Activated naive CD4-positive, alpha-beta T cell treated with anti-CD3 and anti-CD28 coated beads, Interleukin-2, amount 50 U/mL, for 72 hours (primary cell): Measurements from ENCODE around the gene NOTCH2. TPM values are rescaled to one million over a fixed set of nuclear protein-coding genes. Genes with fewer than 3 reads are reported as not detected.
A peak's percentile ranks its signal among the peaks of the same experiment; 100 is the strongest.
"Not testable (repeated sequence)": the region's sequence is repeated elsewhere in the genome, so short reads cannot be mapped to it uniquely, and the experiment has no call there.

Experiments used
- ATAC-seq, 2 donors: fragments of 150-1000 bp; cut with Tn5 transposase; 2 replicates each; pipeline ENCODE4 v1.10.0; 2021; ENCODE audit warnings: mild to moderate bottlenecking in 2 of 2, moderate library complexity in 2 of 2
- DNase-seq, 2 donors: peaks; one replicate each; pipeline ENCODE4 v3.0.0; 2021 to 2022; ENCODE audit warnings: low spot score in 2 of 2
- H3K27ac Mint-ChIP-seq, 2 donors: one replicate each; pipeline ENCODE4 v1.8.0; 2022; ENCODE audit warnings: mild to moderate bottlenecking in 2 of 2, mixed read lengths in 2 of 2
- H3K36me3 Mint-ChIP-seq, 2 donors: one replicate each; pipeline ENCODE4 v1.8.0; 2022; ENCODE audit warnings: mixed read lengths in 2 of 2
- H3K9me3 Mint-ChIP-seq, 2 donors: one replicate each; pipeline ENCODE4 v1.8.0; 2022; ENCODE audit warnings: mixed read lengths in 2 of 2
- total RNA-seq, 2 donors: library from RNA; stranded (reverse); gene quantifications; one replicate each; pipeline ENCODE4 v1.2.3, GENCODE V29; 2022

NOTCH2 gene
- total RNA-seq, 2 donors from 2014 or later, result 42.6 to 79.6 TPM

- Mint-ChIP-seq H3K36me3 (peaks cover 15 to 22% of the 10 kb centered on the region in 2 donors), H3K27ac (peak overlapping the region; percentile 80 to 94), H3K9me3 (no peaks in the 10 kb centered on the region)
- DNase-seq (peak in 1 of 2 donors; percentile 11), ATAC-seq (peak; percentile 54 to 80)
Measured at GRCh38 chr1:119987112-119987511, 82.3 kb downstream of the NOTCH2 start.

GRCh38 chr1:119986007-119986497 lies 83.4 kb downstream of the NOTCH2 start:
- ATAC-seq (no peak), DNase-seq (no peak)
- H3K9me3 Mint-ChIP-seq, result no peaks in the 10 kb centered on the region
- no peak overlapping the region for H3K27ac Mint-ChIP-seq
- peaks cover 15 to 22% of the 10 kb centered on the region in 2 donors for H3K36me3 Mint-ChIP-seq

- no peaks in the 10 kb centered on the region for H3K9me3 Mint-ChIP-seq
- ATAC-seq, result no peak
- peaks cover 15 to 22% of the 10 kb centered on the region in 2 donors for H3K36me3 Mint-ChIP-seq
- no peak overlapping the region for H3K27ac Mint-ChIP-seq
- no peak for DNase-seq
Measured at GRCh38 chr1:119984771-119985170, 84.7 kb downstream of the NOTCH2 start.

DNA sequence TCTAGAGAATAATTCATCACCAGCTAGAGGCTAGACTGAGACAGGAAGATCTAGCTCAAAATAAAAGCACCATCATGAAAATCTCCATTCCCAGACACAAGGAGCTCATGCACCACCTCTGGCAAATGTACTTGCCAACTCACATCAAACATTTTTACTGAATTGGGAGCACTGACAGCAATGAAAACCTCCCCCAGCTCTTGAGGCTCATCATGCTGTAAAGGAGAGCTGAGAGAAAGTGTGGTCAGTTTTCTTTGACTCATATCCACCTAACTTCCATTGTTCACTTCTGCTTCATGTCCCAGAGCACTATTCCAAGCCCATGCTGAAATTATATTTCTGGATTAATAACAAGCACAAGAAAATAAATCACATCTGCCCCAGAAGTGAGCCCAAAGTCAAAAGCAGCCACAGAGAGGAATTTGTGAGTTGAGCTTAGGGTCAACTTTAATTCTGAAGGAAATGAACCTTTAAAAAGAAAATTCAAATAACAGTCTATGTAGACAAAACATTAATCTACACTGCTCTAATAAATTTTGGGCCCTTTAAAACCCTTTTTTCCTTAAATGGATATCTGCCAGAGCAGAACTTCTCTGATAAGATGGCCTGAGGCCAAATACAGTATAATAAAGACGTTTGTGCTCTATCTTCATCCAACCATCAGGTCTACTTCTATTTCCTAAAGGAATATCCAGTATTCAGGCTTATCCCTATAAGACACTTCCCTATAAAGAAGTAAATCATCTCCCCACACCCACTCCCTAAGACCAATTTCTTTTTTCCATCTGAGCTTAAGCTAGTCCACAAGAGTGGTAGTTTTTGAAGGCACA lies 87.3 kb downstream of the NOTCH2 start:
- Mint-ChIP-seq H3K36me3 (peaks cover 15 to 22% of the 10 kb centered on the region in 2 donors), H3K9me3 (no peaks in the 10 kb centered on the region), H3K27ac (peak overlapping the region in 1 of 2 donors; percentile 61)
- DNase-seq (no peak), ATAC-seq (peak in 1 of 2 donors; percentile 34)

DNA sequence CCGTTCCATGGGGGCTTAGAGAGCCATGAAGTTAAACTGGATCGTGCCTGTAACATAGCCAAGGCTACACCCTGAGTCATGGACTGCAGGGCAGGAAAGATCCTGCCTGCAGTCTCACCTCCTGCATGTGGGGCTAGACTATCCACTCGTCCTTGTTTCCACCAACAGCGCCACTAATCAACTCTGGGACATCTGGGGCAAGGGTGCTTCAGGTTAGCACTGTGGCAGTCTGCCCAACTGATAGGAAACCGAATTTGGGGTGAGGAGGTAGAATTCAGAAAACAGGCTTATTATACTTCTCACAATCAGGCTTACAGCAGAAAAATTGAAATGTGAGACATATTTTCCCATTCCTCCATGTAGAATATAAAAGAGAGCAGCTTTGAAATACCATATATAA lies 88.0 kb downstream of the NOTCH2 start:
- Mint-ChIP-seq H3K36me3 (peaks cover 10 to 15% of the 10 kb centered on the region in 2 donors), H3K27ac (no peak overlapping the region), H3K9me3 (no peaks in the 10 kb centered on the region)
- ATAC-seq (no peak), DNase-seq (no peak)

GRCh38 chr1:119978018-119978505 lies 91.4 kb downstream of the NOTCH2 start:
- H3K36me3 Mint-ChIP-seq, result peaks cover 0 to 7% of the 10 kb centered on the region in 2 donors
- H3K9me3 Mint-ChIP-seq, result no peaks in the 10 kb centered on the region
- DNase-seq, result no peak
- no peak for ATAC-seq
- H3K27ac Mint-ChIP-seq, result peak overlapping the region in 1 of 2 donors; percentile 2

- not testable (repeated sequence) for DNase-seq, H3K9me3 Mint-ChIP-seq, ATAC-seq, H3K27ac Mint-ChIP-seq, H3K36me3 Mint-ChIP-seq
Measured at GRCh38 chr1:119977113-119977736, 92.2 kb downstream of the NOTCH2 start.

- DNase-seq, ATAC-seq, H3K27ac Mint-ChIP-seq, H3K9me3 Mint-ChIP-seq, H3K36me3 Mint-ChIP-seq: not testable (repeated sequence)
Measured at GRCh38 chr1:119975582-119976254, 93.7 kb downstream of the NOTCH2 start.

DNA sequence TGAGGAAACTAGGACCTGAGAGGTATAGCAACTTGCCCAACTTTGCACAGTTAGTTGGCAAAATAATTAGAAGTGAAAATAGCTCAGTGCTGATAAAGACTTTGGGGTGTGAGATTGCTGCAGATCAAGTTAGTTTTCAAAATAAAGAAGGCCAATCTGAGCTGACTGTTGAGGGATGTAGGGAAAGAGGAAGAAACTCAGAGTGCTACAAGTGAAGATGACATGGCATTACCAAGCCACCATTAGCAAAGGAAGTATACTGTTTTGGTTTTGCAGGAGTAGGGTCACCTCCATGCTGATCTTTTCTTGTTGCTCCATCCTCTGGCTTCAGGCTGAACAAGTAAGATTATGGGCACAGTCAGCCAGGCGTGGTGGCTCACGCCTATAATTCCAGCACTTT lies 94.5 kb downstream of the NOTCH2 start:
- peaks cover 4 to 7% of the 10 kb centered on the region in 2 donors for H3K36me3 Mint-ChIP-seq
- no peak for DNase-seq
- no peak overlapping the region for H3K27ac Mint-ChIP-seq
- H3K9me3 Mint-ChIP-seq, result no peaks in the 10 kb centered on the region
- ATAC-seq, result no peak

DNA sequence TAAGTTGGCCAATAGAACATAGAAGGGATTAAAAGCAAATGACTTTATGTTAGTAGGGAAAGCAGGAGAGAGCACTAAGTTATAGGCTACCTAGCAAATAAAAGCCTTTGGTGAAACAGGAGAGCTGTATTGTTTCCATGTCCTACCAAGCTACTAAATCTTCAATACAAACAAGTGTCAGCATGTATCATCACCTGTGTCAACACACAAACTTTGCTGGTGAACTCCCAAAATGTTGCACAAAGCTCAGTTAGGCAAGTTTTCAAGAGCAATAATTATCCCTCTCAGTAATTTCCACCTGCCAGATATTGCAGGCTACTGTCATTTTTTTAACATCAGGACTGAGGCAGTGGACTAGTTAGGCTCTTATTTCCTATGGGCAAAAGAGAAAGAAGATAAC lies 95.4 kb downstream of the NOTCH2 start:
- DNase-seq (no peak), ATAC-seq (no peak)
- peaks cover 4 to 7% of the 10 kb centered on the region in 2 donors for H3K36me3 Mint-ChIP-seq
- H3K9me3 Mint-ChIP-seq, result no peaks in the 10 kb centered on the region
- no peak overlapping the region for H3K27ac Mint-ChIP-seq

DNA sequence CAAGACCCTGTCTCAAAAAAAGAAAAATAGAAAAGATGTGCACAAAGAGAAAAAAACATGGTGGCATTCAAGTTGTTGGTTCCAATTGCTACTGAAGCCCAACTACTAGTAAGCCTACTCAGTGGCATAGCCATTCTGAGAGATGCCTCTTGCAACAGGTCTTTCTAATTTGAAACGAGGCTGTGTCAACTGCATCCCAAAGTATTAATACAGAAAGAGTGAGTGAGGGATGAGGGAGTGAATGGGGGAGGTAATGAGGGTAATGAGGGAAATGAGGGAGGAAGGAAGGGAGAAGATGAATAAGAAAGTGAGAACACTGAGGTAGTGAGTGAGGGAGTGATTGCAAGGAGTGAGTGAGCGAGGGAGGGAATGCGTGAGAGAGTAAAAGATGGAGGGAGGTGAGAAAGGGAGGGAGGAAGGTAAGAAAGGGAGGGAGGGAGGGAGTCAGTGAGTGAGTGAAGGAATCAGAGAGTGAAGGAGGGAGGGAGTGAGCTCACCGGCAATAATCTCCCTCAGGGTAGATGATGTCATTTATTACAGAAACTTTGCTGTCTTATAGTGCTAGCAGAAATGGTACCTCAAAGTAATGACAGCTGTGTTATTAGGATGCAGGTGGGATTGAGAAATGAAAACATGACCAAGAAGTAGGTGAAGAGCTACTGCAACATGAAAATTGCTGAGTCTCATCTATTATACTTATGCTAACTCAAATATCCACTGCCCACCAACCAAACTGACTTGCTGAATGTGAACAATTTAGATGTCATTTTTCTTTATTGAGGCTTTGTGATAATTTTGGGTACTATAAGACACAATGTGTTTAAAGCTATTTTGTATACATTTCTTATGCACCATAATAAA lies 97.5 kb downstream of the NOTCH2 start:
- no peaks in the 10 kb centered on the region for H3K9me3 Mint-ChIP-seq
- no peak overlapping the region for H3K27ac Mint-ChIP-seq
- ATAC-seq, result no peak
- no peak for DNase-seq
- peaks cover 4 to 14% of the 10 kb centered on the region in 2 donors for H3K36me3 Mint-ChIP-seq

DNA sequence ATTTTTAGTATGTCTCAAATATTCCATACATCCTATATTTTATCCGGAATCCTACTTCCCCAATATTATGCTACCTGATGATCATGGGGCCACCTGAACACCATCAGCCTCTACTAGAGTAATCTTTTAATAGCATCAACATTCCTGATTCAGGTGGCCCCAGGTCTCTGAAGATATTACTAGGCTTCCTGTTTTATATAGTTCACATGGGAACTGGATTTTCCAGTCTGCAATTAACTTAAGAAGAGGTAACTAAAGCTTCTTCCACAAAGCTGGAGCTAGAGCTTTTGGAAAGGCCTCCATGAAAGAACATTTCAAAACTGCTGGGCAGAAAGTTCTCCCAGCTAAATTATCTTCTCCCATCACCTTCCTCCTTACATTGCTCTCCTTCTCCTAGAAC lies 100.9 kb downstream of the NOTCH2 start:
- H3K36me3 Mint-ChIP-seq, result peaks cover 11 to 21% of the 10 kb centered on the region in 2 donors
- H3K27ac Mint-ChIP-seq, result no peak overlapping the region
- H3K9me3 Mint-ChIP-seq, result no peaks in the 10 kb centered on the region
- DNase-seq (no peak), ATAC-seq (no peak)

DNA sequence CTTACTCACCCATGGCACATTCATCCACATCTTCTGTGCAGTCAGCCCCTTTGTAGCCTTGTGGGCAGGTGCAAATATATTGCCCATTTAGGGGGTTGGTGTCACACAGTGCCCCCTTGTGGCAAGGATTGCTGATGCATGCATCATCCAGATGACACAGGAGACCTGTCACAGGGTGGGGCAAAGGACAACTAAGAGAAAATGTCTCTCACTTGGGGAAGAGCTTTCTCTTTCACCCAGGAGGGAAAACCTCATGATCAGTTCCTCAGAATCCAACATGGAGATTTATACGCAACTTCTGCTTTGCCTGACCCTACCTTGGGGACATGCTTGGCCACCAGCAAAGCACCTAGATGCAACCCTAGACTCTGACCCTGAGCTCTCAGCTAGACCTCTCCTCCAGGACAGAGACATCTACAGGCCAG lies 101.4 kb downstream of the NOTCH2 start:
- Mint-ChIP-seq H3K36me3 (peaks cover 11 to 21% of the 10 kb centered on the region in 2 donors), H3K9me3 (no peaks in the 10 kb centered on the region), H3K27ac (peak overlapping the region in 1 of 2 donors; percentile 93)
- ATAC-seq (peak; percentile 93 to 95), DNase-seq (peak; percentile 62 to 81)

DNA sequence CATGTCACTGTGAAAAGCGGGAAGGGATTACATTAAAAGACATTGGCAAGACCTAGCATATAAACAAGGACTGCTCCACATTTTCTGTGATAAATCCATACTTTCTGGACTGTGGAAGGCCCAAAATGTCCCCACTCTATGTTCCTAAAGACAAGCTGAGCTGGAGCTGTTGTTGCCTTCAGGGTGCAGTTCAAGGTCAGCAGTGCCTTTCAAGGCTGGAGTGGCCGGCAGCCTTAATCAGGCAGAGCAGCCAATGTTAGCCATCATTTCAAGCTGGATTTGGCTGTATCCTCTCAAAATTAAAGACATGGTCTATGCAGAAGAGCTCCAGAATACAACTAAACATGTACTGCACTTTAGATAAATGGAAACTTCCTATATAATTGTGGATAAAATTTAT lies 102.8 kb downstream of the NOTCH2 start:
- peaks cover 18 to 21% of the 10 kb centered on the region in 2 donors for H3K36me3 Mint-ChIP-seq
- no peak overlapping the region for H3K27ac Mint-ChIP-seq
- DNase-seq (no peak), ATAC-seq (no peak)
- no peaks in the 10 kb centered on the region for H3K9me3 Mint-ChIP-seq

DNA sequence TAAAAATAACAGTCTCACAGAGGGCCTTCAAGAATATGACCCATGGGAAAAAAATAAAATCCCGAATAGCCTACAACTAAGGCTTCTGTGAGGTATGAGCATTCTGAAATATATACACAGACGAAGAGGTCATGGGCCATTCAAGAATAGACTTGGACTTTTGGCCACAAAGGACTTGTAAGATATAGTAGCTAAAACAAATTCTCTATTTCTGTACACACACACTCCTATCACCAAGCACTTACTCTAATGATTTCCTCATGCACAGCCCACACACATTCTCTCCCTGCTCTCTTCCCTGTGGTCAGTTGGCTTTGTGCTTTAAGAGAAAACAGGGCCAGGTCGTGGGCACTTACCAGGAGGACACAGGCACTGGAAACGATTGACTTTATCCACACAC lies 103.4 kb downstream of the NOTCH2 start:
- ATAC-seq, result no peak
- no peaks in the 10 kb centered on the region for H3K9me3 Mint-ChIP-seq
- no peak for DNase-seq
- H3K36me3 Mint-ChIP-seq, result peaks cover 14 to 21% of the 10 kb centered on the region in 2 donors
- no peak overlapping the region for H3K27ac Mint-ChIP-seq
